ENCODE results near the gene RBBP8NL.

GRCh38 chr20:62469352-62469751, 42.0 kb upstream of the RBBP8NL start:
- TF ChIP-seq CTCF (IDR thresholded peaks at IDR 0.05) (no peak), POLR2A (IDR thresholded peaks at IDR 0.05; ENCODE audit: low read length) (no peak), CHD2 (IDR thresholded peaks at IDR 0.05; ENCODE audit: low read length, partially characterized antibody) (no peak), E2F6 (IDR thresholded peaks at IDR 0.05; ENCODE audit: borderline replicate concordance, low read depth) (no peak), JUNB (IDR thresholded peaks at IDR 0.05) (no peak), MAZ (IDR thresholded peaks at IDR 0.05; ENCODE audit: borderline replicate concordance, low read depth, low read length) (no peak), PHF8 (IDR thresholded peaks at IDR 0.05; ENCODE audit: borderline replicate concordance, low read depth) (no peak), ELK1 (IDR thresholded peaks at IDR 0.05; ENCODE audit: low read depth, low read length) (no peak), CEBPB (IDR thresholded peaks at IDR 0.05) (no peak), HDAC2 (IDR thresholded peaks at IDR 0.05) (no peak), NR3C1 (IDR thresholded peaks at IDR 0.05) (no peak)
